HEK293 (cell line): ENCODE measurements around the gene KIF26B.

Experiments
- CTCF ChIA-PET: fragments of 350-600 bp; formaldehyde crosslinking; extraction: SDS; loops from one replicate; lab custom pipeline; 2021; ENCODE audit warnings: antibody characterized with exemption; lab: Yijun Ruan, JAX
- POLR2A ChIA-PET: fragments of 300-600 bp; formaldehyde crosslinking; extraction: SDS; loops from one replicate; lab custom pipeline; 2020; ENCODE audit warnings: antibody characterized with exemption, inconsistent platforms; lab: Yijun Ruan, JAX
- H3K27ac ChIP-seq: fragments of 200-500 bp; sonication (Bioruptor generic); 2 replicates; pipeline ENCODE4 v1.5.1; 2014; ENCODE audit warnings: low read depth, low read length, control low read depth, inconsistent platforms; ENCODE audit errors: extremely low read depth
- H3K36me3 ChIP-seq, 2 experiments: fragments of 200-500 bp in 1 of 2; sonication (Bioruptor generic) in 1 of 2; 1 replicate in 1 of 2; 2 replicates in 1 of 2; pipeline ENCODE4 v1.5.1; 2014 to 2017; ENCODE audit warnings: inconsistent platforms in 2 of 2, low read length in 2 of 2; ENCODE audit not compliant: control insufficient read depth in 2 of 2, insufficient read depth in 1 of 2
- H3K4me1 ChIP-seq: fragments of 200-500 bp; sonication (Bioruptor generic); 2 replicates; pipeline ENCODE4 v1.5.1; 2014; ENCODE audit warnings: mild to moderate bottlenecking, low read length, inconsistent platforms; ENCODE audit not compliant: control insufficient read depth, insufficient read depth
- H3K4me3 ChIP-seq: 2 replicates; pipeline ENCODE4 v1.5.1; 2011; ENCODE audit warnings: low read depth, mild to moderate bottlenecking, control low read depth, low read length, moderate library complexity
- H3K9me3 ChIP-seq: fragments of 200-500 bp; sonication (Bioruptor generic); 2 replicates; pipeline ENCODE4 v1.5.1; 2014; ENCODE audit warnings: low read depth, low read length, inconsistent platforms; ENCODE audit not compliant: control insufficient read depth, insufficient read depth
- FEZF1 ChIP-seq: fragments of 450-650 bp; formaldehyde crosslinking; IDR thresholded peaks from 2 replicates; pipeline ENCODE4 v1.5.1; 2016; ENCODE audit warnings: missing biosample characterization, missing genetic modification characterization
- PATZ1 ChIP-seq: fragments of 450-650 bp; formaldehyde crosslinking; IDR thresholded peaks from 2 replicates; pipeline ENCODE4 v1.5.1; 2016; ENCODE audit warnings: missing biosample characterization, missing genetic modification characterization
- SCRT2 ChIP-seq: fragments of 450-650 bp; formaldehyde crosslinking; IDR thresholded peaks from 2 replicates; pipeline ENCODE4 v1.5.1; 2016; ENCODE audit warnings: missing biosample characterization, missing genetic modification characterization
- TRIM28 ChIP-seq: IDR thresholded peaks from 2 replicates; pipeline ENCODE4 v1.6.1; 2011; ENCODE audit warnings: low read length, control low read depth, borderline replicate concordance
- ZBTB20 ChIP-seq: fragments of 450-650 bp; formaldehyde crosslinking; IDR thresholded peaks from 2 replicates; pipeline ENCODE4 v1.5.1; 2016; ENCODE audit warnings: missing biosample characterization, missing genetic modification characterization
- ZFHX2 ChIP-seq: fragments of 450-650 bp; formaldehyde crosslinking; conservative IDR thresholded peaks from 2 replicates; pipeline ENCODE4 v1.5.1; 2016; ENCODE audit warnings: missing biosample characterization, missing genetic modification characterization
- ZNF146 ChIP-seq: fragments of 450-650 bp; formaldehyde crosslinking; IDR thresholded peaks from 2 replicates; pipeline ENCODE4 v1.5.1; 2016; ENCODE audit warnings: missing biosample characterization, missing genetic modification characterization
- ZNF223 ChIP-seq: fragments of 450-650 bp; formaldehyde crosslinking; IDR thresholded peaks from 2 replicates; pipeline ENCODE4 v1.5.1; 2016; ENCODE audit warnings: missing biosample characterization, missing genetic modification characterization
- ZNF23 ChIP-seq: fragments of 450-650 bp; formaldehyde crosslinking; IDR thresholded peaks from 2 replicates; pipeline ENCODE4 v1.5.1; 2016; ENCODE audit warnings: missing biosample characterization, missing genetic modification characterization, borderline replicate concordance
- ZNF239 ChIP-seq: fragments of 450-650 bp; formaldehyde crosslinking; IDR thresholded peaks from 2 replicates; pipeline ENCODE4 v1.5.1; 2016; ENCODE audit warnings: missing biosample characterization, missing genetic modification characterization
- ZNF26 ChIP-seq: fragments of 450-650 bp; formaldehyde crosslinking; IDR thresholded peaks from 2 replicates; pipeline ENCODE4 v1.5.1; 2016; ENCODE audit warnings: missing biosample characterization, missing genetic modification characterization
- ZNF335 ChIP-seq: fragments of 450-650 bp; formaldehyde crosslinking; conservative IDR thresholded peaks from 2 replicates; pipeline ENCODE4 v1.5.1; 2016; ENCODE audit warnings: missing biosample characterization, missing genetic modification characterization
- ZNF416 ChIP-seq: fragments of 450-650 bp; formaldehyde crosslinking; IDR thresholded peaks from 2 replicates; pipeline ENCODE4 v1.5.1; 2016; ENCODE audit warnings: missing biosample characterization, missing genetic modification characterization
- ZNF433 ChIP-seq: fragments of 450-650 bp; formaldehyde crosslinking; IDR thresholded peaks from 2 replicates; pipeline ENCODE4 v1.5.1; 2016; ENCODE audit warnings: missing biosample characterization, missing genetic modification characterization, low read depth
- ZNF514 ChIP-seq: fragments of 450-650 bp; formaldehyde crosslinking; IDR thresholded peaks from 2 replicates; pipeline ENCODE4 v1.5.1; 2016; ENCODE audit warnings: missing biosample characterization, missing genetic modification characterization
- ZNF549 ChIP-seq: fragments of 450-650 bp; IDR thresholded peaks from 2 replicates; pipeline ENCODE4 v1.5.1; 2018; ENCODE audit warnings: missing biosample characterization, missing genetic modification characterization, mild to moderate bottlenecking, inconsistent platforms, moderate library complexity
- ZNF701 ChIP-seq: fragments of 450-650 bp; formaldehyde crosslinking; IDR thresholded peaks from 2 replicates; pipeline ENCODE4 v1.5.1; 2016; ENCODE audit warnings: missing biosample characterization, missing genetic modification characterization

KIF26B gene

GRCh38 chr1:245441689-245442088 lies 286.9 kb downstream of the KIF26B start:
- POLR2A ChIA-PET, result no interaction called here

GRCh38 chr1:245444147-245444828 lies 289.5 kb downstream of the KIF26B start:
- no peak for TF ChIP-seq FEZF1 (tag by site-specific recombination)
- no peaks in the 10 kb centered on the region for H3K36me3 ChIP-seq
- no peak overlapping the region for H3K4me3 ChIP-seq
- no peaks in the 10 kb centered on the region for H3K9me3 ChIP-seq
- ChIA-PET CTCF (no interaction called here), POLR2A (no interaction called here)
- no peak overlapping the region for H3K27ac ChIP-seq
- no peaks in the 10 kb centered on the region for H3K4me1 ChIP-seq

More at GRCh38 chr1:245441689-245442088, 286.9 kb downstream of the KIF26B start:
- Histone ChIP-seq H3K27ac (no peak overlapping the region), H3K9me3 (no peaks in the 10 kb centered on the region), H3K36me3 (no peaks in the 10 kb centered on the region), H3K4me1 (no peaks in the 10 kb centered on the region), H3K4me3 (no peak overlapping the region)
- TF ChIP-seq ZNF26 (tag by site-specific recombination), result no peak
- no peak for TF ChIP-seq ZNF23 (tag by site-specific recombination)
- TF ChIP-seq ZNF549 (tag by site-specific recombination), result no peak
- CTCF ChIA-PET, result no interaction called here

GRCh38 chr1:245444945-245445344 lies 290.2 kb downstream of the KIF26B start:
- no peak overlapping the region for H3K4me3 ChIP-seq
- TF ChIP-seq ZNF514 (no peak), ZFHX2 (no peak), ZBTB20 (no peak), ZNF146 (tag by site-specific recombination) (no peak), ZNF701 (tag by site-specific recombination) (no peak), ZNF223 (tag by site-specific recombination) (no peak), FEZF1 (tag by site-specific recombination) (no peak), ZNF433 (tag by site-specific recombination) (no peak), PATZ1 (tag by site-specific recombination) (no peak), ZNF416 (tag by site-specific recombination) (no peak), SCRT2 (tag by site-specific recombination) (no peak), ZNF239 (tag by site-specific recombination) (no peak), ZNF335 (no peak), TRIM28 (no peak)
- TF ChIP-seq, all 188 proteins: peak for 0
- Histone ChIP-seq H3K9me3 (no peaks in the 10 kb centered on the region), H3K4me1 (no peaks in the 10 kb centered on the region), H3K36me3 (no peaks in the 10 kb centered on the region), H3K27ac (no peak overlapping the region)
- ChIA-PET POLR2A (no interaction called here), CTCF (no interaction called here)
